HCT116 (cell line): ENCODE results near the gene THBS3. TPM values are rescaled to one million over a fixed set of nuclear protein-coding genes. Genes with fewer than 3 reads are reported as not detected.

Experiments
- ATAC-seq: fragments of 200-7000 bp; cut with Tn5 transposase; 2 replicates; pipeline ENCODE4 v1.9.1; 2020; ENCODE audit warnings: mild to moderate bottlenecking, moderate library complexity
- BruUV-seq: library from RNA; stranded (reverse); fragments of 400-500 nt; replicated peaks from 2 replicates; lab custom pipeline; 2021; lab: Mats Ljungman, UMichigan
- CTCF ChIA-PET: fragments of 300-600 bp; sonication (Branson Sonifier 250); formaldehyde crosslinking; loops from one replicate; lab custom pipeline; 2021; ENCODE audit warnings: antibody characterized with exemption; lab: Charles Lee
- POLR2A ChIA-PET: fragments of 300-600, 350-600 bp; sonication (Branson Sonifier 250); formaldehyde crosslinking; loops from one replicate; lab custom pipeline; 2021; ENCODE audit warnings: antibody characterized with exemption; lab: Charles Lee
- RAD21 ChIA-PET, 2 experiments: fragments of 300-600 bp; sonication (Branson Sonifier 250); formaldehyde crosslinking; loops; one replicate each; lab custom pipeline; 2023; ENCODE audit warnings: low total read pairs in 2 of 2; ENCODE audit not compliant: uncharacterized antibody in 2 of 2, unreplicated experiment in 2 of 2, low non-redundant PET in 1 of 2; lab: Charles Lee
- DNase-seq: peaks from one replicate; pipeline ENCODE4 v3.0.0-alpha.2; 2010; ENCODE audit warnings: low read depth, low spot score
- H2AFZ ChIP-seq: fragments of 200-600 bp; shearing (Covaris generic), sonication (generic); 2 replicates; pipeline ENCODE4 v1.6.1; 2017; ENCODE audit warnings: low read depth, mixed run types, mixed read lengths, antibody characterized with exemption, low read length; ENCODE audit not compliant: poor library complexity, severe bottlenecking
- H3K27ac ChIP-seq: 2 replicates; pipeline ENCODE4 v1.5.1; 2012; ENCODE audit warnings: low read depth, low read length
- H3K27me3 ChIP-seq: fragments of 200-600 bp; sonication (generic); 2 replicates; pipeline ENCODE4 v1.6.1; 2016; ENCODE audit warnings: mixed run types, low read length, mixed read lengths; ENCODE audit not compliant: insufficient read depth
- H3K36me3 ChIP-seq, 2 experiments: fragments of 200-500 bp in 1 of 2; fragments of 200-600 bp in 1 of 2; sonication (Bioruptor generic) in 1 of 2; sonication (generic) in 1 of 2; 2 replicates each; pipeline versions ENCODE4 v1.5.1 to v1.6.1; 2014 to 2016; ENCODE audit warnings: low read length in 2 of 2, inconsistent platforms in 1 of 2, mixed read lengths in 1 of 2, mixed run types in 1 of 2; ENCODE audit not compliant: insufficient read depth in 2 of 2, control insufficient read depth in 1 of 2
- H3K4me1 ChIP-seq, 2 experiments: fragments of 200-600 bp in 1 of 2; sonication (generic) in 1 of 2; 2 replicates each; pipeline versions ENCODE4 v1.5.1 to v1.6.1; 2012 to 2017; ENCODE audit warnings: low read length in 2 of 2, inconsistent platforms in 1 of 2, mild to moderate bottlenecking in 1 of 2, mixed read lengths in 1 of 2, mixed run types in 1 of 2, moderate library complexity in 1 of 2; ENCODE audit not compliant: insufficient read depth in 2 of 2, control insufficient read depth in 1 of 2
- H3K4me2 ChIP-seq: fragments of 200-600 bp; sonication (generic); 2 replicates; pipeline ENCODE4 v1.6.1; 2017; ENCODE audit warnings: mixed run types, low read length, mixed read lengths
- H3K4me3 ChIP-seq, 2 experiments: fragments of 200-600 bp in 1 of 2; sonication (generic) in 1 of 2; replicated peaks in 1 of 2; 2 replicates each; pipeline ENCODE4 v1.5.1; 2011 to 2016; ENCODE audit warnings: low read length in 2 of 2, control low read depth in 1 of 2, low read depth in 1 of 2, mild to moderate bottlenecking in 1 of 2, mixed read lengths in 1 of 2, mixed run types in 1 of 2
- H3K79me2 ChIP-seq: fragments of 200-600 bp; sonication (generic); 2 replicates; pipeline ENCODE4 v1.6.1; 2017; ENCODE audit warnings: mild to moderate bottlenecking, mixed run types, low read length, moderate library complexity, mixed read lengths; ENCODE audit not compliant: insufficient read depth
- H3K9ac ChIP-seq: fragments of 200-600 bp; sonication (generic); 2 replicates; pipeline ENCODE4 v1.6.1; 2016; ENCODE audit warnings: low read length, mixed read lengths
- H3K9me2 ChIP-seq: fragments of 200-600 bp; sonication (generic), shearing (Covaris generic); 2 replicates; pipeline ENCODE4 v1.6.1; 2017; ENCODE audit warnings: mixed run types, mild to moderate bottlenecking, moderate library complexity; ENCODE audit not compliant: insufficient read depth
- H3K9me3 ChIP-seq, 2 experiments: fragments of 200-500 bp in 1 of 2; fragments of 200-600 bp in 1 of 2; sonication (Bioruptor generic) in 1 of 2; sonication (generic) in 1 of 2; 2 replicates each; pipeline ENCODE4 v1.6.1; 2014 to 2017; ENCODE audit warnings: low read length in 2 of 2, mixed read lengths in 2 of 2, inconsistent platforms in 1 of 2, low read depth in 1 of 2, mild to moderate bottlenecking in 1 of 2, mixed run types in 1 of 2, moderate library complexity in 1 of 2; ENCODE audit not compliant: control insufficient read depth in 1 of 2, insufficient read depth in 1 of 2
- H4K20me1 ChIP-seq: fragments of 200-600 bp; sonication (generic), shearing (Covaris generic); 2 replicates; pipeline ENCODE4 v1.6.1; 2017; ENCODE audit warnings: mixed run types, mild to moderate bottlenecking, moderate library complexity; ENCODE audit not compliant: insufficient read depth
- CTCF ChIP-seq, 3 experiments: fragments of 200-600 bp in 1 of 3; sonication (generic) in 1 of 3; IDR thresholded peaks in 2 of 3; conservative IDR thresholded peaks in 1 of 3; 2 replicates each; pipeline ENCODE4 v1.5.1; 2012 to 2017; ENCODE audit warnings: low read depth in 2 of 3, low read length in 2 of 3, antibody characterized with exemption in 1 of 3, borderline replicate concordance in 1 of 3, control low read depth in 1 of 3, mild to moderate bottlenecking in 1 of 3, mixed read lengths in 1 of 3, mixed run types in 1 of 3, moderate library complexity in 1 of 3; ENCODE audit not compliant: insufficient read depth in 1 of 3
- EGR1 ChIP-seq: IDR thresholded peaks from 2 replicates; pipeline ENCODE4 v1.6.1; 2012; ENCODE audit warnings: low read depth
- MAX ChIP-seq: IDR thresholded peaks from 2 replicates; pipeline ENCODE4 v1.6.1; 2012
- POLR2AphosphoS5 ChIP-seq: IDR thresholded peaks from 2 replicates; pipeline ENCODE4 v1.6.1; 2011; ENCODE audit warnings: mild to moderate bottlenecking, low read depth, low read length, moderate library complexity
- RAD21 ChIP-seq: IDR thresholded peaks from 2 replicates; pipeline ENCODE4 v1.6.1; 2012; ENCODE audit warnings: low read depth, mild to moderate bottlenecking
- SIN3A ChIP-seq: IDR thresholded peaks from 2 replicates; pipeline ENCODE4 v1.6.1; 2012; ENCODE audit warnings: low read depth
- SRF ChIP-seq: IDR thresholded peaks from 2 replicates; pipeline ENCODE4 v1.6.1; 2012; ENCODE audit warnings: low read depth
- TCF7L2 ChIP-seq: IDR thresholded peaks from 2 replicates; pipeline ENCODE4 v1.7.0; 2011; ENCODE audit warnings: borderline replicate concordance, inconsistent platforms; ENCODE audit not compliant: insufficient read depth, insufficient read length; ENCODE audit errors: extremely low read depth
- YY1 ChIP-seq: IDR thresholded peaks from 2 replicates; pipeline ENCODE4 v1.6.1; 2011; ENCODE audit warnings: low read length, low read depth, moderate library complexity, mild to moderate bottlenecking; ENCODE audit not compliant: insufficient replicate concordance; ENCODE audit errors: extremely low read depth
- intact Hi-C: fragments of 100-400 bp; cut with micrococcal nuclease; formaldehyde crosslinking; loops from 2 replicates; pipeline ENCODE4 v1.10.0; 2022
- total RNA-seq: library from RNA; stranded (reverse); gene quantifications from one replicate; pipeline ENCODE4 v1.2.1, GENCODE V29; 2021; ENCODE audit not compliant: unreplicated experiment

THBS3 gene
- total RNA-seq, 1 experiment from 2014 or later: 15.9 TPM

- no peak for TF ChIP-seq SIN3A
- TF ChIP-seq CTCF (IDR thresholded peaks at IDR 0.05 in 2 of 3, conservative IDR thresholded peaks at IDR 0.05 in 1 of 3; ENCODE audit: borderline replicate concordance in 1 of 3, insufficient read depth in 1 of 3, low read depth in 2 of 3, low read length in 2 of 3): peak; percentile 90 to 98 (median 92)
- no peak for TF ChIP-seq YY1
- TF ChIP-seq POLR2AphosphoS5: peak; percentile 38; the same call in 1 of the 2 replicates
- TF ChIP-seq EGR1: no peak
- TF ChIP-seq RAD21: peak; percentile 83
- no peak for TF ChIP-seq MAX
- no peak for TF ChIP-seq TCF7L2
- no peak for TF ChIP-seq SRF
- intact Hi-C loops: loop anchor here (5.0 kb wide), 2 partner anchors 35 to 385 kb away; a partner anchor contains a TSS
- Histone ChIP-seq H3K9me2 (no peaks in the 10 kb centered on the region), H3K4me1 (peaks cover 22 to 33% of the 10 kb centered on the region in 2 experiments), H2AFZ (no peak overlapping the region), H3K4me3 (peak overlapping the region; percentile 4 to 21; a peak in 1 of 4 replicates), H3K79me2 (peaks cover 16% of the 10 kb centered on the region), H3K27me3 (no peaks in the 10 kb centered on the region), H3K27ac (peak overlapping the region; percentile 58), H3K9me3 (no peaks in the 10 kb centered on the region), H3K9ac (peak overlapping the region; percentile 93), H3K36me3 (peaks cover 0 to 6% of the 10 kb centered on the region in 2 experiments; a peak in 1 of 4 replicates), H4K20me1 (no peaks in the 10 kb centered on the region), H3K4me2 (peak overlapping the region; percentile 77)
- ChIA-PET RAD21 (interaction anchor here in 1 of 2 experiments (0.9 kb wide), 1 partner anchor 297 kb away, joined by 4 read pairs; no protein-coding TSS in a partner anchor), CTCF (interaction anchor here (0.8 to 4.0 kb wide), 18 partner anchors 12 to 297 kb away, joined by 3 to 16 read pairs (median 4); partner anchors contain the start of genes CLK2 and KRTCAP2), POLR2A (interaction anchor here (1.0 to 3.0 kb wide), 3 partner anchors 12 to 20 kb away, joined by 4 to 9 read pairs (median 5); no protein-coding TSS in a partner anchor)
- DNase-seq (no peak), ATAC-seq (peak; percentile 65)
- no TSS peak for BruUV-seq
Measured at GRCh38 chr1:155206891-155207805, 549 bp downstream of the THBS3 start.
